Anterior cingulate cortex (tissue), 58 donors: Measurements from ENCODE around the gene CAMK2A.
"Not testable (repeated sequence)": the region's sequence is repeated elsewhere in the genome, so short reads cannot be mapped to it uniquely, and the experiment has no call there.

ENCODE experiments used
- DNase-seq, 58 donors: peaks; one replicate each; lab custom pipeline; 2025; lab: John Stamatoyannopoulos, UW

Gene CAMK2A

DNA sequence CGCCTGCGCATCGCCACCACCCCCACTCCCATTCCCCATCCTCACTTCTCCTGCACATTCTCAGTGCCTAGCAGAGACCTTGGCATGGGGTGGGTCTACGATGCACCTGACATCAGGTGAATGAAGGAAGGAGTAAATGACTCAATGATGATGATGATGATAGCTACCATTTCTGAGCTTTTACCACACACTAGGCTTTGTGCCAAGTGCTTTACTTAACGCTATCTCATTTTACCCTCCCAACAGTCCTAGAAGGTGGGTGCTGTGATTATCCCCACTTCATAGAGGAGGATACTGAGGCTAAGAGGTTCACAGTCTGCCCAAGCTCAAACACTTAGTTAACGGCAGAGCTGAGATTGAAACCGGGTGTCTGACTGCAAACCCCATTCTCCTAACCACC is 27.1 kb downstream of the CAMK2A start:
- DNase-seq = no peak

DNA sequence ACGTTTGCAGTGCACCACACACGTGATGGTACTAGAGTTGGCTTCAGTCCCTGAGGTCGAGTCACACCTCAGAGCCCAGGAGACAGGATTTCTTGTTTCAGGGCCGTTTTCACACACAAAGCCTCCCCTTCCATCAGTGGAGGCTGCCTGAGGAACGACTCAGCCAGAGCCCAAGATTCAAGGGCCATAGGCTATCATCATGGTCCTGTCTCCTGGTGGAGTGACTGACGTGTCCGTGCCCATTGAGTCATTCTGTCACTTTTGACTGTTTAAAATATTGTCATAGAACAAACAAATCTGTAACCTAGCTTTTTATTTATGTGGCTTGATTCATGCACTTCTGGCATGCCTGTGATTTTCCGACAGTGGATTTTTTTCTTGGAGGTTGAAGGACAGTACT is 28.3 kb downstream of the CAMK2A start:
- no peak for DNase-seq

DNA sequence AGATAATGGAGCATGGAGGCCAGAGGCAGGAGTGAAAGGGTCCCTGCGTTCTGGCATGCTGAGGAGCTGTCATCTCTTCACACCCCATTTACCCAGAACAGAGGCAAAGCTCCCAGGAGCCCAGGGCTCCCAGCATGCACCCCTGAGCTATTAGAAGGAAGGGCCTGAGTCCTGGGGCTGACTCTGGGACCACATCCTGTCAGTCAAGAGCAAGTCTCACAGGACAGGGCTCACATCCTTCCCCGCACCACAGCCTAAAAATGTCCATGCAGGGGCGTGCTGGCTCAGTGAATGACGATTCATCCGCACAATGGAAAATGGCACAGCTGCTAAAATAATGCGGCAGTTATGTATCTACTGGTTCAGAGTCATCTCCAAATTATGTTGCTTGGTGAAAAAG is 31.4 kb downstream of the CAMK2A start:
- peak in 20 of 58 donors; percentile 12 to 66 (median 36) for DNase-seq

DNA sequence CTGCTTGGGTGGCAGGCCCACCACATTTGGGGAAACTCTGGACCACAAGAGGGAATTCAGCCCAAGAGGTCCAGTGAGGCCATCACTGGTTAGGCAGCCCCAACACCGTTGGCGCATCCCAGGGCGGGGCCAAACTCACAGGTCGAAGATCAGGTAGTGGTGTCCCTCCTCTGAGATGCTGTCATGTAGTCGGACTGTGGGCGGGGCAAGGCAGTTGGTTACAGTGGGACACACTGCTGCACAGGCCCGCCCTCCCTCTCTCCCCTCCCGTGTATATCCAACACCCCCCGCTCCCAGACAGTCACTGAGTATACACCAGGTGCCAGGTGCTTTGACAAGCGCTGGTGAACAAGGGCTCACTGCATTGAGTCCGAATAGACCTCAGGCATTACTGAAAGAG is 32.1 kb downstream of the CAMK2A start:
- DNase-seq = no peak

DNA sequence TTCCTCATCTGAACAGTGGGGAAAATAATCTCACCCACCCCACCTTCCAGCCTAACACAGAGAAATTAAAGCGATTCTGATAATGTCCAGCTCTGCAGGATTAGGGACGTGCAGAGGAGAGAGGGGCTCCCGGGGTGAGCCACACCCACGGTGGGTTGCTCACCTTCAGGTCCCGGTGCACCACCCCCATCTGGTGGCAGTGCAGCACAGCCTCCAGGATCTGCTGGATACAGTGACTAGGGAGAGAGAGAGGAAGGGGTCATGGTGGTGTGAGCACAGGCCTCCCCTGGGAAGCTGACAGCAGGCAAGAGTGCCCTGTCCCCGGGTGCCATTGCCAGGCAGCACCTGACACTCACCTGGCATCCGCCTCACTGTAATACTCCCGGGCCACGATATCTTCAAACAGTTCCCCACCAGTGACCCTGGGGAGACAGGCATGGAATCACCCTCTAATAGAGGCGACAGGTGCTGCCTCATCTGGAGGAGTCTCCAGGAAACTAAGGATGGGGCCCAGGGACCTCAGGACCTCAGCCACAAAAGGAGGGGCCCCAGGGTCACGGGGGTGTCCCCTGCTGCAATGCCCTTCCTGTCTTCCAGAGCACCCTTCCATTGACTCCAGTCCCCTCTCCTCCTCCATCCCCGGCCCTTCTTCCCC is 33.0 kb downstream of the CAMK2A start:
- DNase-seq = no peak

DNA sequence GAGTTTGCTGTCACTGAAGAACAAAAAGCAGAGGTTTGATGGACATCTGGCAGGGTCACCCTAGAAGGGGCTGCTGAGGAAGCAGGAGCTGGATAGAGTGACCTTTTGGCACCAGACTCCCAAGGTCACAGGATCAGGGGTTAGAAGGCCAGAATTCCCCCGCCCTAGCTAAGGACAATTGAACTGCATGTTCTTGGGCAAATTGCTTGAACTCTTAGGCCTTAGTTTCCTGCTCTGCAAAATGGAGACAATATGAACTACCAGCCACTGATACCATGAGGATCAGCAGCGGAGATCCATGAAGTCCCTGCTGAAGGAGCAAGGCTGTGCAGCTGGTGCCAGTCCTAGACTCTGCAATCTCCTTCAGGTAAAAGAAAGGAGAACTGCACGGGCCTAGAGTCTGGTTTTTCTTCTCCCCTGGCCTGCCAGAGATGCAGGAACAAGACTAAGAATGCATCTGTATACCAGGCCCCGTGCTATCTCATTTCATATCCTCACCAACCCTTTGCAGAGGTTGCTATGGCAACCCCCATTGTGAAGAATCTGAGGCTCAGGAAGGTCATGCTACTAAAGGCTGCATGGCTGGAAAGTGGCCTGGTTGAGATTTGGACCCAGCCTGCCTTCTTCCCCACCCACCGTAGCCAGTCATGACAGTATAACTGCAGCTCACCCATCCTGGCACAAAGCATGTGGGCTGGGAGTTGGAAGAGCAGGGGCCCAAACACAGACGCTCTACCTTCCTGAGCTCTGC is 33.7 kb downstream of the CAMK2A start:
- DNase-seq = no peak

DNA sequence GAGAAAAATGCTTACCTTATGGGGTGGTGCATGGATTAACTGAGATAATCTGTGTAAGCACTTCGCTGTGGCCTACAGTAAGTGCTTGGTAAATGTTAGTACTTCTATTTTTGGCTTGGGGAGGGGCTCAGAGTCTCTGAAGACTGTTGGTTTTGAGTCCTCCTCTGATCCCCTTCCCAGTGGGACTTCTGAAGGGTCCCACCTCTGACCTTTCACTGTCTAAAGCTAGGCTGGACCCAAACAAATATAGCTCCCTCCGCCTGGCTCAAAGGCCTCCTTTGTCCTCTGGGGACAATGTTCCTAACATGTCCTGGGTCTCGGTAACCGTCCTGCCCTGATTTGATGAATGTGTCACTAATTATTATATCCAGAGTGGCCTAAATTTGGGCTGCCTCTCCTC is 34.8 kb downstream of the CAMK2A start:
- DNase-seq = no peak

DNA sequence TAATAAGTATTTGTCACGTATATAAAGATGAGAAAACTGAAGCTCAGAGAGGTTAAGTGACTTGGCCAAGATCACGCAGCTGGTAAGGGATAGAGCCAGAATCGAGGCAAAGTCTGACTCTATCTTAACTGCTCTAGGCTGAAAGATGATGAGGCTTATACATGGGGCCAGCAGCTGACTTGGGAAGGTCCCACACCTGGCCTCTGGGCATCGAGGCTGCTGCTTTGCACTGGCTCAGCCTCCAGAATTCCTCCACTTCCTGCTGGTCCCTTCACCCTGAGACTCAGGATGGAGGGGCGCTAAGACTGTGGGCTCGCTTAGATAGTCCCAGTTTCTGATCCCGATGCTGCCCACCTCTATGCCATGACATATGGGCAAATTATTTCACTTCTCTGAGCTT is 35.2 kb downstream of the CAMK2A start:
- DNase-seq = no peak

DNA sequence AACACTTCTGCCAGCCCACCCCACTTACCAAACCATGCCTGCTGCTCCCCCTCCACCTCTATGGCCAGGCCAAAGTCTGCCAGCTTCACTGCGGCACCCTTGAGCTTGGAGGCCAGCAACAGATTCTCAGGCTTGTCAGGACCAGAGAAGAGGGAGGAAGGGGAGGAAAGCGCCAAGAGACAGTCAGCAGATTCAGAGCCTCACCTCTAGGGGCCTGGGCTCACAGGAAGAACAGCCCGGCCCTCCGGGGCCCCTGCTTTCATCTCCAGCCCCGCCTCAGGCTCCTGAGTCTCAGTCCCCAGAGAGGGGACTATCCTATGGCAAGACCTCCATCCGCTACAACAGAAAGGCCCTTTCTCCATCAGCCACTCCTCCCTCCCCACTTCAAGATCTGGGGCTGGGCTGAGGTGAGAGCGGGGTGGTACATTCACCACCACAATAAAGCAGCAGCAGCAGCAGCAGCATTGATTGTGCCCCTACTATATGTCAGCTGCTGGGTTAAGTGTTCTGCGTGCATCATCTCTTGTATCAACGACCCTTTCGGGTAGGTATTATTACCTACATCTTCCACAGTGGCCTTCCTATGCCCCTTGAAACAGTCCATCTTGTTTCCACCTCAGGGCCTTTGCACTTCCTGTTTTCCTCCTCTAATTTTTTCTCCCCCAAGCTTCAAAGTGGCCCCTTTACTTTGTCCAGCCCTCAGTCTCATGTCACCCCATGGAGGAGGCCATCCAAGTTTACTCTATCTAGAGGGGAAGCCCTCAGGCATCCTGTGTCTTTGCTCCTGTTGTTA is 36.0 kb downstream of the CAMK2A start:
- no peak for DNase-seq

DNA sequence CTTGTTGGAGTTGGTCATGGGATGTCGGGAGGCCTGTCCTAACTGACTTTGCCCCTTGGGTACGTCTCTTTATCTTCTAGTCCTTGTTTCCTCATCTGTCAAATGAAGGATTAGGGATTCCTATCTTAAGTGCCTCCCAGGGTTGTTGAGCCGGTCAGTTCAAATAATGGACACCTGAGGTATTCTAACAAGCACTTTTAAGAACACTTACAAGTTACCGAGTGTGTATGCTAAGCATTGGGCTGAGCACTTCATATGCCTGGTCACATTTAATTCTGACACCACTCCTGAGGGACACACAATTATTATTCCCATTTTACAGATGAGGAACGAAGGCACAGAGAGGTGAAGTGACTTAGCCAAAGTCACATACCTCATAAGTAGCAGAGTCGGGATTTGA is 37.1 kb downstream of the CAMK2A start:
- no peak for DNase-seq

DNA sequence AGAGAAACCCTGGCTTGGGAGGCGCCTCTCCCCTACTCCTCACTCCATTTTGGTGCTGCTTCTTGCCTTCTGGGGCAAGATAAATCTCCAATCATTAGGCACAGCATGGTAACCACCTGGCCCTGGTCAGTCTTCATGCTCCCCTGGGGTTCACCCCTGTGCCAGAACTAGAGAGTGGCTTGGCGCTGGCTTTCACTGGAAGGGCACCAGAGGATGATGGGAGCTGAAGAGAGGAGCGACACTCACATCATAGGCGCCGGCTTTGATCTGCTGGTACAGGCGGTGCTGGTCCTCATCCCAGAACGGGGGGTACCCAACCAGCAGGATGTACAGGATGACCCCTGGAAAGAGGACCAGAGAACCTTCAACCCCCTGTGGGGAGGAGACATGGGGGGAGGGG is 38.1 kb downstream of the CAMK2A start:
- DNase-seq = no peak

DNA sequence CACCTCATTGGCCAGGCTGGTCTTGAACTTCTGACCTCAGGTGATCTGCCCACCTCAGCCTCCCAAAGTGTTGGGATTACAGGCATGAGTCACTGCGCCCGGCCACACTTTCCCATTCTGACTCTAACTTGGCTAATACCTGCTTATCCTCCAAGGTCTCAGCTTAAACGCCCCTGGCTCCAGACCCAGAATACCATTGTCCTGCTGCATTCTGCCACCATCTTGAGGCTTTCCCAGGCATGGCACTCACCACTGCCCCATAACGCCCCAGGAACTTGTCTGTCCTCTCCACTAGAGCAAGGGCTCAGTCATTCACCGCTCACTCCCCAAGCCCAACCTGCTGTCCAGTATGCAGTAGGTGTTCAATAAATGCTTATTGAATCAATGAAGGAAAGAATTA is 39.8 kb downstream of the CAMK2A start:
- no peak for DNase-seq

DNA sequence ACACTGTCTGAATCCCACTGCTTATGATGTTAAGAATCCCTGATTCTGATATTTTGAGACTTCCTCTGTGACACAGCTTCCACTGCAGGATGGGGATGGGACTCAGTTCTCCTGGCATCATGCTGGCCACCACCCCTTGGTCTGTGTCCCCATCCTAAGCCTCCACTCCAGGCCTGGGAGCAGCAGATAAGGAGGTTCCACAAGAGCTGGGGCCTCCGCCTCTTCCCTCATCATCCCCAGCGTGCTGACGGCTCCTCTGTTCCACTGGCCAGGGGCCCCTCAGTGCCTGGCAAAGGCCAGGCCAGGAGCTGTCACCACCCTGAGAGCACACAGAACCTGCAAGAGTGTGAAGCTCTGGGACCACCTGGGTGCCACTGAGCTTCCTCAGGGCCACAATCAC is 40.6 kb downstream of the CAMK2A start:
- DNase-seq = no peak

DNA sequence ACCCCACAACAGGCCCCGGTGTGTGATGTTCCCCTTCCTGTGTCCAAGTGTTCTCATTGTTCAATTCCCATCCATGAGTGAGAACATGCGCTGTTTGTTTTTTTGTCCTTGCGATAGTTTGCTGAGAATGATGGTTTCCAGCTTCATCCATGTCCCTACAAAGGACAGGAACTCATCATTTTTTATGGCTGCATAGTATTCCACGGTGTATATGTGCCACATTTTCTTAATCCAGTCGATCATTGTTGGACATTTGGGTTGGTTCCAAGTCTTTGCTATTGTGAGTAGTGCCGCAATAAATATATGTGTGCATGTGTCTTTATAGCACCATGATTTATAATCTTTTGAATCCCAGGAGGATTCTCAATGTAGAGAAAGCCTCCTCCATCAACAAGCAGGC is 41.1 kb downstream of the CAMK2A start:
- DNase-seq = not testable (repeated sequence)

DNA sequence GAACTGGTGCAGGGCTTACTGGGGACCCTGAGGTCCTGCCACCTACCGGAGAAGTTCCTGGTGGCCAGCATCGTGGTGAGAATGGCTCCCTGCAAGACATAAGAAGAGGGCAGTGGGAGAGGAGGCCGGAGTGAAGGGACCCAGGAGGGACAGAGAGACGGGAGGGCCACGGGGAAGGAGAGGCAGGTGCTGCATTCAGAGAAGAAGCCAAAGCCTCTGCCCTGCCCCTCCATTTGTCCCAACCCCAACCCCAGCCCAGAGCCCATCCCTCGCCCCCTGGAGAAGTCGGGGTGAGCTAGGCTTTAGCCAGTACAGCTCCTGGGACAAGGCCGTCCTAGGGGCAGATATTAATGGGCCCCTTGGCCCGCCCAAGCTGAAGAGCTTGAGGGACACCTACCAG is 41.8 kb downstream of the CAMK2A start:
- DNase-seq = no peak

DNA sequence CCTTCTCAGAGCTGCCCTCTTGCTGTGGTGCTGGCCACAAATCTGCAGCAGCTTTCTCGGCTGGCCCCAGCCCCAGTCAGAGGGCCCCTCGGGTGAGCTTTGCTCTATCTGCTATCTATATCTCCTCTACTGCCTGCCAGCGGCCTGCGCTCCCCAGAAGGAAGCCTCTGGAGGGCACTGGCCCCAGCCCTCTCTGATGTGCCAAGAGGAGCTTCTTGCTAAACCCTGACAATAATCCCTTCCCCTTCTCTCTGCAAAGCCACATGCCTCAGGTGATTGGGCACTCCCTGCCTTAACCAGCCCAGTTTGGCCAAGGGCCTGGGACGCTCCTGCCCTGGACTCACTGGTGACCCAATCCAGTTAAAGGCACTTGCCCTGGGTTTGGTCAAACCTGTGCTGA is 42.7 kb downstream of the CAMK2A start:
- no peak for DNase-seq

DNA sequence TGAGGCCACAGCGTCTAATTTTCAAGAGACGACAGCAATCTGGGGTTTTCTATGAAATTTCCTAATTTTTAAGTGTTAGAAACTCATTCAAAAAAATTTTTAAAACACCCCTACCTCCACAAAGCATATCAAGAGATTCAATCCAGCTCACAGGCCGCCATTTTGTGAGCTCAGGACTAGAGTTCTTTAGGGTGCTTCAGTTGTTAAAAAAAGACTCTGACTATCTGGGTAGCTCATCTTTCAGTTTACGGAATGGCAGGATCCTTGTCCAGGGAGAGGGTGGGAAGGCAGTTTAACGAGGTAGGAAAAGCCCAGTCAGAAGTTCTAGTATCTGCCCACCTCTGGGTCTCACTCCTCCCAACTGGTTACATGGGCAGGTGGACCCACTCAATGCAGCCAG is 43.1 kb downstream of the CAMK2A start:
- no peak for DNase-seq

DNA sequence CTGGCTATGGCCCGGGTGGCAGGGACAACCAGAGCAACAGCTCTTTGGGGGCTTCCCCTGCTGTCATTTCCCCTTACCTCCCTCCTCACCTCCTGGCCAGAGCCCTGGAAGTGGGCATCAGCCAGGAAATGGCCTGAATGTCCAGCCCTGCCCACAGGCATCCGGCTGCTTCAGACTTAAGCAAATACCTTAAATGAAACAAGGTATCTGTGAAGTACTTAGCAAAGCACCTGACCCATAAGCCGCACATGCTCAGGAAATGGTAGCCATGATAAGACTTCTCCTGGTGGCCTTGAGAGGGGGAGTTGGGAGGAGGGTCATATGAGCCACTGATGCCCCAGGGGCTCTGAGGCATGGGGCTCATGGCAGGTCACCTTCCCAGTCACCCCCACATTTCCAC is 43.8 kb downstream of the CAMK2A start:
- no peak for DNase-seq

DNA sequence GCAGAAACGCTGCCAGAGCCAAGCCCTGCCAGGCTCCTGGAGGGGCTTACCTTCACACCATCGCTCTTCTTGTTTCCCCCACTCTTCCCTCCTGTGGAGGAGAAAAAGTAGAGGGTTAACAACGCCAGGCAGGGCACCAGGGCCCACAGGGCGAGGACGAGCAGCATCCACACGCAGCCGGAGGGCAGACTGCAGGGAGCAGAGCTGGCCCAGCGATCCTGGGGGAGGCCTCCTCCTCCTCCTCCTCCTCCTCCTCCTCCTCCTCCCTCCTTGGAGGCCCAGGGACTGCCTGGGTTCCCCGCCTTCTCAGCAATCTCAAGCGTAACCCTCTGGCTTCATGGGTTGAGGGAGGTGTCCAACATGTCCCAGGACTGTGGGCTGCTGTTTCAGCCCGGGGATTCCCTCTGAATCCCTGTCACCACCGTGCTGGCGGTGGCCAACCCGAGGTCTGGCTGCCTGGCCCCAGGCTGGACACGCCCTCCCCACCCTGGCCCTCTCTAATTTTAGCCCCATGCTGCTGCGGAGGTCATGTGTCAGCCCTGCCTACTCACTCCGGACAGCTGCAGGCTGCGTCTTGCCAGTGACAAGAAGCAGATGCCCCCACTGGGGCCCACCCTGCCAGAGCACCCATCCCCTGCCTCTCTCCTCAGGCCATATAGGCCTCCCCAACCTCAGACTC is 44.3 kb downstream of the CAMK2A start:
- no peak for DNase-seq

DNA sequence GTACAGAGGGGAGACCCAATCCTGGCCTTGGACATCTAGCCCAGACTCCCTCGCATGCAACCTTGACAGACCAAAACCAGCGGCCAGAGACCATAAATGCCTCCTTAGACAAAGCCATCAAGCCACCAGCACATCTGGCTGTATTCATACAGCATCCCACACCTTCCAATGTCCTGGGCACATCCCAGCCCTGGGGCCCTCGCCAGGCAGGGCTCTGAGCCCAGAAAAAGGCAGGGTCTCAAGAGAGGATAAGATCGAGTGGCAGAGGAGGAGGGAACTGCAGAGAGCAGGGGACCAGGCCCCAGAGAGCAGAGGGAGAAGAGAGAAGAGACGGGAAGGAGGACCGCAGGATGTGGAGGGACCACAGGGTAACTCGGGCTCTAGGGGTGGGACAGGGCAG is 45.4 kb downstream of the CAMK2A start:
- DNase-seq = no peak

DNA sequence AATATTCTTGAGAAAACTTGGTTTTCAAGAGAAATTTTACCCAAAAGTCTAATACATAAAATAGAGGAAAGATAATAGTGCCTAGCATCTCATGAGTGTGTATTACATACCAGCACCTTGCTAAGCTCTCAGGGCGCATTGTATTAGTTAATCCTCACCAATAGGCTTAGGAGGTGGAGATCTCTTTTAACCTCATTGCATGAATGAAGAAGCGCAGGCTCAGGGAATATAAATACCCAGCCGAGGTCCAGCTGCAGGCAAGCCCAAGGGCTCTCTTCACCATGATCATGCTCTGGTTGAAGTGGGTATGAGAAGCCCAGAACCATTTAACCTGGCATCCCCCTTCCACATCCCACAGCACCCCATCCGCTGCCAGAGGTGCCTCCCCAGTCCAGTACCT is 46.0 kb downstream of the CAMK2A start:
- no peak for DNase-seq
